Neural progenitor cell (in vitro differentiated cells): ENCODE data around the gene PINK1.

Source experiments
- CTCF ChIP-seq: fragments of 200-600 bp; sonication (generic); IDR thresholded peaks from 2 replicates; pipeline ENCODE4 v1.5.1; 2017; ENCODE audit warnings: antibody characterized with exemption, mild to moderate bottlenecking
- EZH2 ChIP-seq: fragments of 200-600 bp; sonication (generic); IDR thresholded peaks from 2 replicates; pipeline ENCODE4 v1.6.1; 2017; ENCODE audit warnings: antibody characterized with exemption, mild to moderate bottlenecking, moderate library complexity
- EZH2phosphoT487 ChIP-seq: fragments of 200-600 bp; sonication (generic); IDR thresholded peaks from 2 replicates; pipeline ENCODE4 v1.6.1; 2017; ENCODE audit warnings: antibody characterized with exemption

DNA sequence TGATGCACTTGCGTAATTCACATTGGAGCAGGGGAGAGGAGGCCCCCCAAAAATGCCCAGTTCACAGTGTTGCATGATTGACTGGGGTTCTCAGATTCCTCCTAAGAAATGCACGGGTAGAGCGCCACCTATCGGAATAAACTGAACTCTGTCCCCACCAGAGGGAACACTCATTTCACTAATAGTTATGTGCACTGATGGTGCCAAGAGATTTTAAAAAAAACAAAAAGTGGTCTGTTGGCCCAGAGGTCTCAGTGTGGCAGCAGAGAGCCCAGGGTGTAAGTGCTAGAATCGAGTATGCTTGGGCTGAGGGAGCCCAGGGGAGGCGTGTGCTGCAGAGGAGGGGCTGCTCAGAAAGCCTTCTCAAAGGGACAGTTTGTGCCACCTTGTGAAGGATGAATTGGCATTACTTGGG is 6.9 kb downstream of the PINK1 start:
- TF ChIP-seq CTCF (peak; percentile 90), EZH2 (no peak), EZH2phosphoT487 (no peak)
